HG02588 (cell line): ENCODE data around the gene SNX9.
"Not testable (repeated sequence)": the region's sequence is repeated elsewhere in the genome, so short reads cannot be mapped to it uniquely, and the experiment has no call there.

ENCODE experiments used
- ATAC-seq: cut with Tn5 transposase; IDR thresholded peaks from one replicate; pipeline ENCODE4 v1.9.1; 2021; ENCODE audit warnings: mild to moderate bottlenecking, moderate library complexity; ENCODE audit not compliant: unreplicated experiment

SNX9 gene

DNA sequence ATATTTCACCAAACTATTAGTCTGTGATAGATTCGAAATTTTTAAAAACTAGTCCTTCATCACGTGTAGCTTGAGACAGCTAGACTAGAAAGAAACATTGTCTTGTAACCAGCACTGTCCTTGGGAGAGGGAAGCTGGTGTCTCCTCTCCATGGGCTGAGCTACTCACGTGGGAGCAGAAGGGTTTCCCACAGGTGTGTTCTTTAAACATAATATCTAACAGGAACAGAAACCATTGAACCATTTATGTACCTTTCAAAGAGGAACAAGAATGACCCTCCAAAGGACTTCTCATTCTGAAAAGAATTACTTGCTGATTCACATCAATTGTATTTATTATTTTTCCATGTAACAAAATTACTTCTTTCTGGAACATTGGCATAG is 86.2 kb downstream of the SNX9 start:
- peak; percentile 55 for ATAC-seq

DNA sequence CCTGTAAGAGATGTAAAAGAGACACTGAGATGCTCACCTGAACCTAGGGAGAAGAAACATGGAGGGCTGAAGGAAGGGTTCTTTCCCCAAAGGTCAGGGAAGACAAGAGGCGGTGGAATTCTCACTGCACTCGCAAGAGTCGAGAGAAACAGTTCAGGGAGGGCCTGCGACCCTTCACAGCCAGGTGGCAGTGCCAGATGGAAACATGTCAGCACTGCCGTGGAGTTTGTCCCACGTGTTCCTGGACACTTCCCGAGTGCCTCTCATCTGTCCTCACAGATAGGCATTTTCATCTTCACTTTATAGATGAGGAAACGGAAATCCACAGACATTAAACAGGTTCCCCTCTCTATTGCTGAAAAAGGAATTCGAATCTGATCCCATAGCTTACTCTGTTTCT is 88.2 kb downstream of the SNX9 start:
- ATAC-seq: no peak

DNA sequence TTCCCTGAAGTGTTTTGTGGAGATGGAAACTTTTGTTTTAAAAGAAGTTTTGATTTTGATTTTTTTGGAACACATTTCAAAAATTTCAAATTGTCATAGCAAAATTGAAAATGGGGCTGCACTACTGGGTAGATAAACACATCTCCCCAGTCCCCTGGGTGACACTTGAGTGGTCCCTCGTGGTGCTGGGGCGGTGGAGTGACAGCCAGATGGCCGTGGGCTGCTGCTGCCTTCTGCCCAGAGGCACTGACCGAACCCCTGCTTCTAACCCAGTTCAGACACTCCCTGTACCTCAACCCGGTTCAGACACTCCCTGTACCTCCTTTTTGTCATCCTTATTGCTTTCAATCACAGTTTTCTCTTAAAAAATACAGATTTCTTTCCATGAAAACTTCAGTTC is 88.7 kb downstream of the SNX9 start:
- no peak for ATAC-seq

DNA sequence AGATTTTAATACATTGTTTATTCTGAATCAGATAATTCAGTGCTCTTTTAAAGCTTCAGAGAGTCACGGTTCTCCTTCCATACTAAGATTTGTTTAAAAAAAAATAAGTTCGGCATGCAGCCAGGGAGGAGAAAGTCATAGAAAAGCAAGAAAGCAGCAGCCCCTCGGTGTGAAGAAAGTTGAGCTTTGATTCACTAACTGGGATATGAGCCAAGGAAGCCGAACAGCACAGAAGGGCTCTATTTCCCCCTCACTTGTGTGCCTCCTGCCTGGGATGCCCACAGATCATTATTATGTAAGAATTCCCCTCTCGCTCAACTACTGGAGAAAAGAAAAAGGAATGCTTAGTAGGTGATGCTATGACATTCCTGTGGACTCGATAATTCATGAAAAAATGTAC is 89.3 kb downstream of the SNX9 start:
- ATAC-seq: no peak

DNA sequence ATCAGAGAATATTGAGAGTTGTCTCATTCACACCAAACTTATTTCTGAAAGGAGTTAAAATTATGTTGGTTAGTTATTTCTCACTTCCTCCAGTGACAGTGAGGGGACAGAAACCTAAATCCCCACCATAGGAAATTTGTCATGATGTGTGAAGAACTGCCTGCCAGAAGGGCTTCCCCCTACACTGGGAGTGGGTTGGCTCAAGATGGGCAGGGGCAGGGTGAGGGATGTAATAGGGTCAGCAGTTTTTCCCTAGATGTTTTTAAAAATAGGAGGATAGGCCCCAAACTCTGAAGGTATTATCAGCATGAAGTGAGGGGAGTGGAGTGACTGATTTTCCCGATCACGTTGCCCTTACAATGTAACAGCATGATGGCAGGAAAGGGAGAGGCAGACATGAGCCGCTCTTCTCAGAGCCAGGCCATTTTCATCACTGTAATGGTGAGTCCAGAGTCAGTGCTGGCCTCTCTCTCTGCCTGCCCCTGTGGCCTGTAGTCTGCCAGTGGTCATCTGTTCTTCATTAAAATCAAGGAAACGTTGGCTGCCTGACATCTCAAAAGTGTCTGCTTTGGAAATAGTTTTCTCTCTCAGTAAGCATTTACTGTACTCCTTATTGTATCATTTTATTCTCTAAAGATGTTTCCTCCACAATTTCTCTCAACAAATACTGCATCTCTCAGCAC is 98.8 kb downstream of the SNX9 start:
- no peak for ATAC-seq

DNA sequence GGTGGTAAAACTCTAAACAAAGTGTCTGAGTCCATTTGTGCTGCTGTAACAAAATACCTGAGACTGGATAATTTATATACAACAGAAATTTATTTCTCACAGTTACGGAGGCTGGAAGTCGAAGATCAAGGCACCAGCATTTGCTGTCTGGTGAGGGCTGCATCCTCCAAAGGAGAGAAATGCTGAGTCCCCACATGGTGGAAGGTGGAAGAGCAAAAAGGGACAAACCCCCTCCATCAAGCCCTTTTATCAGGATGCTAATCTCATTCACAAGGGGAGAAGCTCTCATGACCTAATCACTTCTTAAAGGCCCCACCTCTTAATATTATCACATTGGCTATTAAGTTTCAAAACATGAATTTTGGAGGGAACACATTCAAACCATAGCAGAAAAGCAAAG is 102.7 kb downstream of the SNX9 start:
- ATAC-seq: no peak

DNA sequence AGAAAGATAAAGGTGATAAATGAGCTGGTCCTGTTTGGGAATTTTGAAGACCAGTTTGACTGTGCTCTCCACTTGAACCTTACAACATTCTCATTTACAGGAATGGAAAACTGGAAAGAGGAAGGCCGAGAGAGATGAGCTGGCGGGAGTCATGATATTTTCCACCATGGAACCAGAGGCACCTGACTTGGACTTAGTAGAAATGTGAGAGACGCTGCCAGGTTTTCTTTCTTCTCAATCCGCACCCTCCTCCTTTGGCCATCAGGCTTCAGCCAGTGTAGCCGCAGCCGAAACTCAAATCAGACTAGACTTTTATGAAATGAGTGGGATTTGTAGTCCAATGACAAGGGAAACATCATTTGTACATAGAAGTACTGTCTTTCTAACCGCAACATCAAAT is 104.0 kb downstream of the SNX9 start:
- ATAC-seq: no peak

DNA sequence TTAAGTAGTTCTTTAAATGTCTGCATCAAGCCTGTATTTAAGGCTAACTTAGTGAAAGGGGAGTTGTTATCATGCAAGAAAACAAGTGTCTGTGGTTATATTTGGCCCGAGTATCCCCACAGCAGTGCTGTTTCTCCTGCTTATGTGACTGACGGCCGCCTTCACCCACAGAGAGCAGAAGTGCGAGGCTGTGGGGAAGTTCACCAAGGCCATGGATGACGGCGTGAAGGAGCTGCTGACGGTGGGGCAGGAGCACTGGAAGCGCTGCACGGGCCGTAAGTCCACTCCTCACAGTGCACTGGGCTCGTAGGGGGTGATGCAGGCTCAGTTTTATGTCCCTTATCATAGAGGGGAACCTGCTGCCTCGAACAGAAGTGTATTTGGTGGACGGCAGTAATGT is 105.4 kb downstream of the SNX9 start:
- no peak for ATAC-seq

DNA sequence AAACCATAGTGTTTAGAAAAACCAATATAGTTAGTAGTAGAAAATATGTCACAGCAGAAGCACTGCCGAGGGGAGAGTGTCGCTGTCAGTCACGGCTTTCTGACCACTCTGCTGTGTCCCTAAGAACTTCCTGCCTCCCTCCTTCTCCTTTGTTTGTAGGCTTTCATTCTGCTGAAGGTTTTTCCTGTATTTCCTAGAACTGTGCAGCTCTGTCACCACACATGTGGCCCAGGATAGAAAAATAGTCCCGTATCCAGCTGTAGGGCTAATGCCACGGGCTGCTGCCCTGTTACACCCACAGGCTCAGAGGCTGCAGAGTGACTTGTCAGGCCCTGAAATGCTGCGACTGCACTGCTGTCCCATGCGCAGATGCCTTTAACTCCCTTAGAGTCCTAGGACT is 106.0 kb downstream of the SNX9 start:
- no peak for ATAC-seq

DNA sequence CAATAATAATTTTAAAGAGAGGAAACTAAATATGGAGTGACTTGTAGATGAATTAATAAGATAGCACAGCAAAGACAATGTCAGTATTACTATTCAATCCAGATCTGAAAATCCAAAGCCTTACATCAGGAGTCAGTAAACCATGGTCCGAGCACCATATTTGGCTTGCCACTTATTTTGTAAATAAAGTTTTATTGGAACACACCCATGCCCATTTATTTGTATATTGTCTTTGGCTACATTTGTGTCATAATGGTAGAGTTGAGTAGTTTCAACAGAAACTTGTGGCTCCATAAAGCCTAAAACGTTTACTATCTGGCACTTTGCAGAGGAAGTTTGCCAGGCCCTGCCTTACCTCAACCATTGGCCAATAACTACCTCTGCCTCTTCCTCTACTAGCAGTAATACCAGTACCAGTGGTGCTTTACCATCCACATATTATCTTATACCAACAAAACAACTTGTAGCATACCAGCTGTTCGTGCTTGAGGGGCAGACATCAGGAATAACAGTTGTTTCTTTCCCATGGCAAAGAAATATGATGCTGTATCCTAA is 106.8 kb downstream of the SNX9 start:
- no peak for ATAC-seq

DNA sequence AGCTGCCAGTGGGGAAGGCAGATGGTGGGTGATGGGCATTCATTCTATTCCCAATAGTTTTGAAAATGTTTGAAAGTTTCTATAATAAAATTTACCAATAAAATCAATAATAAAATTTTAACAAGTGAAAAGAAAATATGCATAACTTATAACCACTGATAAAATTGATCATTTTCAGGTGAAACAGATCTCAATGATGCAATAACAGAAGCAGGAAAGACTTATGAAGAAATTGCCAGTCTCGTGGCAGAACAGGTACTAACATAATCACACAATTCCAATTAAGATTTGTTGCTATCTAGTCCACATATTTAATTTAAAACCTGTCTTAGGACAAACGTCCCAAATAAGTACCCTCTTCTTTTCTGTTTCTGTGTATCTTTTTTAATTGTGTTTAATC is 112.7 kb downstream of the SNX9 start:
- no peak for ATAC-seq

DNA sequence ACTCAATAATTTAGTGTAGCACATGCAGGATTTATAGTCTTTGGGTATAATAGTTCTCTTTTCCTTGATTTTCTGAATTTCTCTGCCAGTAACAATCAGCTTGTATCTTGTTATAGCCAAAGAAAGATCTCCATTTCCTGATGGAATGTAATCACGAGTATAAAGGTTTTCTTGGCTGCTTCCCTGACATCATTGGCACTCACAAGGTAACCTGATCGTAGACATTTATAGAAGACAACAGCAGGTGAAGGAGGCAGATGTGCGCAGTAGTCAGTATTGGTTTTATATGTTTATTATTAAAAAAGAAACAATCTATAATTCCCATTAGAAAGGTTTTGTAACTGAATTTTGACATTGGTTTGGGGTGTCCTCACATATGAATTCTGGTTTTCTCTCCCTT is 114.3 kb downstream of the SNX9 start:
- no peak for ATAC-seq

DNA sequence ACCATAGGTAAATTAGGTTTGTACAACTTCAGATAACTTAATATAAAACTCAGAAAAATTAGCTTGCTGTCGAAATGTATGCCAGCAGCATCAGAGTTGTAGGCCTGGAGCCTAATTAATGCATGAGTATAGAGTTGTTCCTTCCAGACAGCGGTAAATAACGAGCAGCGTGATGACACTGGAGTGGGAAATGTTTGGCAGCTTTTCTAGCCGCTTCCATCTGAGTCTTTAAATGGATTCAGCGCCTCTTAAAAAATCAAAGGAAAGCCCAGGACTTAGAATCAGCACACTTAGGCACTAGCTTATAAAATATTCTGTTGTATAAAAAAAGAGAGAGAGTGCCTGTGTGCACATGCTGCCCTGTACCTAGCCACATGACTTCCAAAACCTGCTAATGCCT is 114.9 kb downstream of the SNX9 start:
- no peak for ATAC-seq

DNA sequence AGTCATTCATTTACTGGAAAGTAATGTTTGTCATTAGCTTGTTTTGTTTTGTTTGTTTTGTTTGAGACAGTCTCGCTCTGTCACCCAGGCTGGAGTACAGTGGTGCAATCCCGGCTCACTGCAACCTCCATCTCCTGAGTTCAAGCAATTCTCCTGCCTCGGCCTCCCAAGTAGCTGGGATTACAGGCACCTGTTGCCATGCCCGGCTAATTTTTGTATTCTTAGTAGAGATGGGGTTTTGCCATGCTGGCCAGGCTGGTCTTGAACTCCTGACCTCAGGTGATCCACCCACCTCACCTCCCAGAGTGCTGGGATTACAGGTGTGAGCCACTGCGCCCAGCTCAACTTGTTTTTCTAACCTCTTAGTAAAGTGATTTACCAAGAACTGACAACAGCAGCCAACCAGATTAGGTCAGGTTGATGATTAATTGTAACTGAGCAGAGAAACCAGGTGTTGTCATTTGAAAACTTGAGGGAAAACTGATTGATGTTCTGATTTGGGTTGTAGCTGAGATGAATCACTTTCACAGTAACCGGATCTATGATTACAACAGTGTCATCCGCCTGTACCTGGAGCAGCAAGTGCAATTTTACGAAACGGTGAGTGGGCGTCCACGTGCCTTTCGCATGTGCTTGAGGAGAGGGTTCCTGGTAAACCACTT is 117.5 kb downstream of the SNX9 start:
- ATAC-seq: not testable (repeated sequence)

DNA sequence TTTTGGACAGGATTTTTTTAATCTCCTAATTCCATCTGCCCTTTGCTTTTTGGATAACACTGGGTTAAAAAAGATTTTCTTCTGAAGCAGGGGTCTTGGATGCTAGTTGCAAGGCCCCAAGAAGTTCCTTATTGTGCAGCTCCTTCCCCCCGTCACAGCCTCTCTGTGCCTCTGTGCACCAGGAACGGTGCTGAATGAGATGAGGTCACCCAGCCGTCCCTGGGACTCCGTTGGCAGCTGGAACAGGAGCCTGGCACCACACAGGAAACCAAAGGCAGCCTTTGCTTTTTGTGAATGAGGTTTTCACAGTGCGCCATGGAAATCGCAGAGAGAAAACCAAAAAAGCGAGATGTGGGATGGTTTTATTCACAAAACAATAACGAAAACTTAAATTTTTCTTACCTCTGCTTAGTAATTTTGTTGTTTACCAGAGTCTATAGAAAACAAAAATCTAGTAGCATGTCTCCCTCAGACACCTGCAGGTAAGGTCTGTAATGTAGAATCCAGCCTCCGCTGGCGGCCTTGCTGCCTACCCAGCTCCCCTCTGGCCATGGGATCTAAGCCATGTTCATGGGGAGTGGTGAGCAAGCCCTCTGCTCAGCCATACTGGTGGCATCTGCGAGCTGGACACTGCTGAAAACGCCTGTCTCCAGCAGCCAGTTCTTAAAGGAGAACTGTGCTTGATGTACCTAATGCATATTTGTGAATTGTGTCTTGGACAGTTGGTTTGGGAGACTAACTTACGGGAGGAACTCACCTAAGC is 118.2 kb downstream of the SNX9 start:
- ATAC-seq: no peak

DNA sequence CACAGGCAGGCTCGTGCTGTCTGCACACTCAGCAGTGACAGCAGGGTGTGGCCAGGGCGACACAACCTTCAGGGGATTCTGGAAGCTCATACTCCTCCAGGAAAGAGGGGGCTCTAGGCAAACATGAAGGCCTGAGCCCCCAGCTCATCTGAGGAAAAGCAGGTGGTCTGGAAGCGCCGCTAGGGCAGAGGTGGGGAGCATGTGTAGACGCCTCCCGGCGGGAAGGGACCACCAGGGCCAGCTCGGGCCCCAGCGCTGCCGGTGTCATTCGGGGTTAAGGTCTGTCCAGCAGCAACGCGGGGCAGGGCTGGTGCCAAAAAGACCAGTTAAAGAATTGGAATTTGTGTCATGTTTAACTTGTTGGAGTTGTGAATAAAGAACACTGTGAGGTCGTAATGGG is 119.3 kb downstream of the SNX9 start:
- ATAC-seq: no peak

DNA sequence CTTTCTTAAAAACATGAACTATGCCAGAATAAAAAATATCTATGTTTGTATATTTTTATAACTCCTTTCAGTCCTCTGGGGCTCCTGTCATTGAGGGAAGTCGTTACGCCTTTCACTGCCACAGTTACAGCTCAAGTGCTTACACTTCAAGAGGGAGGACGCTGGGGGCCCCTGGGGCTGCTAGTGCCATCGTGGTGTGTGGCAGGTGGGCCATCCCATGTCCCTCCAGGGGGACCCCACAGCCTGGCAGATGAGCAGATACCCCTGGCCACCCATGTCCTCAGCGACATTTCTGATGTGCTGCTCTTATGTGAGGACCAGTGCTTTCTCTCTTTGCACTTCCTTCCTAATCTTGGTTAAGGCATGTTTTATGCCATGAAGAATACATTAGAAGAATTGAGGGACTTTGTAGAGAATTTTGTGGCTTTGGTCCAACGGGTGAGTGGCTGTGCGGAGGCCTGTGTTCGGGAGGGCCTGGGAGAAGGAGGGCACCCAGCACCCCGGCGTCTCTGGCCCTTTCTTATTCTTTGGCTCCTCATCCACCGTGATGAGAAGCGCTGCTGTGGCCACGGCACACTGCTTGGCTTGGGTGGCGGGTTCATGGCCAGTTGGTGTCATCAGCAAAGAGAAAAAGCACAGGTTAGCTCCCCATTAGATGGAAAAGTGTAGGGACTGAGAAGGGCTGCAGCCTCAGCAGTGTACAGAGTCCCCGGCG is 120.4 kb downstream of the SNX9 start:
- no peak for ATAC-seq

DNA sequence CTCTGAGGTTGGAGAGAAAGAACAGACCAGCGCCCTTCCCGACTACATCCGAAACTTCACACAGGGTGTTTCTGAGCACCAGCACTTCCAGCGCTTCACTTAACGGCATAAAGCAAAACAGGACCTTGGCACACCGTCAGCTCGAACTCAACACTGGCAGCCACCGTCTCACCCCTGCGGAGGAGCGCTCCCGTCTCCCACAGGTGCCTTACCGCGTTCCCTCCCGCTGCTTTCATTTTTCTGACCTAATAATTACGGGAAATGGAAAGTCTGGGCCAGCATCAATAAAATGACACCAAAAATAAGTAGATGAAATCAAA is 120.9 kb downstream of the SNX9 start:
- no peak for ATAC-seq

DNA sequence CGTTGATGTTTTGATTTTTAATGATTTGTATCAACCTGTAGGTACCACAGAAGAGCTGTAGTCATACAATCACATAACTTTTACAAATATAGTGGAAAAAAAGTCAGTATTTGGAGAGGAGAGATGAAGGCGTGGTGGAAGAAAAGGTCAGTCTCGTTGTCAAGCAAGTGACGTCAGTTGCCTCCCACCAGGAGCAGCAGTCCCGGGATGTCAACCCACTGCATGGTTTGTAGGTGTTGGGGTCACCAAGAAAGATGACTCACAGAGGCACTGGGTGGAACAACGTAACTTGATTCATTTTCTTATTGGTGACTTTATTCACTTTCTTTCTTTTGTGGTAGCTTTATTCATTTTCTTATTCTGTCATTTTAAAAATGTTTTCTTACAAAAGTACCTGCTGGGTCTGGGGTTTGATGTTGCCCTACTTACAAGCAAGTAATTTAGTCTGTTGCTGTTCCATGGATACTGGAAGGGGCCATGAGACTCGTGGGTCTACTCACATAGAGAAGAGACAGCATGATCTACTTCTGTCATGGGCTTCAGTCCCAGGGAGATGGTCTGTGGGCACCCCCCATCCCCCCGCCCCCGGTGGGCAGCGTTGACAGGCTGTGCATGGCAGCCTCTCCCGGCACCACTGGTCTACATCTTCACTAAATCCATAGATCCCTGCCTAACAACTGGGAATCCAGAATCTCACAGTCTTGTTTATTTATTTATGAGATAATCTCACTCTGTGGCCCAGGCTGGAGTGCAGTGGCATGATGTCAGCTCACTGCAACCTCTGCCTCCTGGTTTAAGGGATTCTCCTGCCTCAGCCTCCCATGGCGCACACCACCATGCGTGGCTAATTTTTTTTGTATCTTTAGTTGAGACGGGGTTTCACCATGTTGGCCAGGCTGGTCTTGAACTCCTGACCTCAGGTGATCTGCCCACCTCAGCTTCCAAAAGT is 122.2 kb downstream of the SNX9 start:
- no peak for ATAC-seq

DNA sequence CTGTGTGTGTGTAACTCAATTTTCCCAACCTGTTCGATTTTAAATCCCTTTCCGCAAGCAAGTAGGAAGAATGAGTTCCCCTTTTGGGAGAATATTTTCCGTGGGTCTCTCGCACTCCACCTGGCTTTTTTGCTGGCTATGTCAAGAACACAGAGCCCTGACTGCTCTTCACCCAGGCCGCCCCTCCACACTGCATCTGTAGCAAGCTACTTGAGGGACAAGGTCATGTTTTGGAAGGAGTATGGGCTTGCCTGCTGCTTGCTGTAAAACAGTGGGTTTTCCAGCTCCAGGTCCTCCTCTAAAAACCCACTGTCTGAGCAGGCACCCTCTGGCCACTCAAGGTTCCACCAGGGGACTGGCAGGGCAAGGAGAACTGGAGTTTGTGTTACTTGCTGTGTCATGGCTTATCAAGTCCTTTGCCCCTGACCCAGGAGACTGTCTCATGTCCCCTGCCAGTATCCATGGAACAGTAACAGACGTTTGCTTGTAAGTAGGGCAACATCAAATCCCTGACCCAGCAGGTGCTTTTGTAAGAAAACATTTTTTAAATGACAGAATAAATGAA is 123.1 kb downstream of the SNX9 start:
- no peak for ATAC-seq
